HEK293T (cell line): ENCODE measurements around the gene OR8B3.

Source experiments
- FOXM1 ChIP-seq: fragments of 450-650 bp; IDR thresholded peaks from 2 replicates; pipeline ENCODE4 v1.6.1; 2017; ENCODE audit warnings: mild to moderate bottlenecking, borderline replicate concordance
- NFRKB ChIP-seq: fragments of 450-650 bp; IDR thresholded peaks from 2 replicates; pipeline ENCODE4 v1.6.1; 2016; ENCODE audit warnings: mild to moderate bottlenecking, moderate library complexity
- SUZ12 ChIP-seq: fragments of 450-650 bp; IDR thresholded peaks from 2 replicates; pipeline ENCODE4 v1.6.1; 2016; ENCODE audit warnings: mild to moderate bottlenecking

- TF ChIP-seq NFRKB (no peak), SUZ12 (no peak), FOXM1 (no peak)
Measured at GRCh38 chr11:124442847-124443246, 44.0 kb upstream of the OR8B3 start.
